ENCODE results near the gene GJD2.
A peak's percentile ranks its signal among the peaks of the same experiment; 100 is the strongest.

Gene GJD2

DNA sequence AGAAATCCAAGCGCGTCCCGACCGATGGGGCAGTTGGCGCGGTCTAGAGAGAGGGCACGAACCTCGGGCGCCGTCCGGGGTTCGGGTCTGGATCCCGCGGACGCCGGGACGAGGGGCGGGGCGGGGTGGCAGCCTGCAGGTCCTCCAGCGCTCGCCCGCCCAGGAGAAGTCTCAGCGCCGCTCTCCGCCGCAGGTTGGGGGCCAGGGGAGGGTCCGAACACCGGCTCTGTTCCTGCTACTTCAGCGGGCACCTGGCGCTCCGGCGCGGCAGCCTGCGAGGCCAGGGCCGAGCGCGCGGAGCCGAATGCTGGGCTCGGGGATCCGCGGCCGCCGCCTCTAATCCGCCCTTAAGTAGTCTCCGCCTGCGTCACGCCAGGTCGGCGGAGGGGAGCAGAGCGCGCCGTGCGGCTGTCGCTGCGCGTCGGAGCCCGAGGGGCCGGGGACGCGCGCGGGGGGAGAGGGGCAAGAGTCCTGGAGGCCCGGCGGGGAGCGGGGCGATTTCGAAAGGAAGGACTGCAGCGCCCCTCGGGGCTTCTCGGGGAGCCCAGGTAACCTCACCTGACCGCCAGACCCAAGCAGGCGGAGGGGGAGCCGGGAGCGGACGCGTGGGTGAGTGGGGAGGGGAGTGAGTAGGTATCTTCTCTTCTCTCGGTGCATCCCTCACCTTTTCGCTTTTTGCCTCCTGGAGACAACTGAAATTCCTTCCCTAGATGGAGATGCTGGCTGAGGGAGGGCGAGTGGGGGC lies at the start of gene GJD2:
Gene GJD2 (minus strand): TSS at position 325 of the 745 bp plus-strand sequence. CDS start 510 bp downstream, outside the sequence.
- H3K4me3 ChIP-seq (ENCODE audit: low read depth in 1 of 2, low read length in 2 of 2), result peak within 1 kb of the TSS in 1 of 2 donors; percentile 52
- no peak within 1 kb of the TSS for H3K27ac ChIP-seq (ENCODE audit: low read length)
- no peaks in the 10 kb centered on the region for H3K36me3 ChIP-seq (ENCODE audit: control insufficient read depth in 1 of 2, insufficient read depth in 2 of 2, low read length in 2 of 2)
- peaks cover 14% of the 10 kb centered on the region for H3K27me3 ChIP-seq (ENCODE audit: low read depth, low read length)
- no peaks in the 10 kb centered on the region for H3K9me3 ChIP-seq (ENCODE audit: control insufficient read depth in 1 of 2, low read length in 2 of 2)
- H3K4me1 ChIP-seq (ENCODE audit: control insufficient read depth in 1 of 2, insufficient read depth in 2 of 2, low read length in 2 of 2), result peaks cover 0 to 12% of the 10 kb centered on the region in 2 donors

DNA sequence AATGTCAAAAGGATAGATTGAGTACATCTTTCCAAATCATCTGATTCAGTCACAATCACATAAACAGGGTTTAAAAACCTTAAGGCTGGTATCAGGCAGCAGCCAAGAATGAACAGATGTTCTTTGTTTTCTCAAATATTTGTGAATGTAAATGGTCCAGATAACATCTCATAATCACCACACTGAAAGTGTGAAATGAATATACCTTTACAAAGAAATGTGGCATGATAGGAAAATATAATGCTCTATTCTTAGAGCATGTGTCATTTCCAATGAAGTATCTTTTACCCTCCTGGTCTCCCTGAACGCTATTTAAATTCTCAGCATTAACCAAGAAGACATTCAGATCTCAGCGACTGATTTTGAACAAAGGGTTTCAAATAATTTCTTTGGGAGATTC lies 49.3 kb upstream of the GJD2 start:
- no peaks in the 10 kb centered on the region for H3K9me3 ChIP-seq (ENCODE audit: control insufficient read depth in 1 of 2, low read length in 2 of 2)

DNA sequence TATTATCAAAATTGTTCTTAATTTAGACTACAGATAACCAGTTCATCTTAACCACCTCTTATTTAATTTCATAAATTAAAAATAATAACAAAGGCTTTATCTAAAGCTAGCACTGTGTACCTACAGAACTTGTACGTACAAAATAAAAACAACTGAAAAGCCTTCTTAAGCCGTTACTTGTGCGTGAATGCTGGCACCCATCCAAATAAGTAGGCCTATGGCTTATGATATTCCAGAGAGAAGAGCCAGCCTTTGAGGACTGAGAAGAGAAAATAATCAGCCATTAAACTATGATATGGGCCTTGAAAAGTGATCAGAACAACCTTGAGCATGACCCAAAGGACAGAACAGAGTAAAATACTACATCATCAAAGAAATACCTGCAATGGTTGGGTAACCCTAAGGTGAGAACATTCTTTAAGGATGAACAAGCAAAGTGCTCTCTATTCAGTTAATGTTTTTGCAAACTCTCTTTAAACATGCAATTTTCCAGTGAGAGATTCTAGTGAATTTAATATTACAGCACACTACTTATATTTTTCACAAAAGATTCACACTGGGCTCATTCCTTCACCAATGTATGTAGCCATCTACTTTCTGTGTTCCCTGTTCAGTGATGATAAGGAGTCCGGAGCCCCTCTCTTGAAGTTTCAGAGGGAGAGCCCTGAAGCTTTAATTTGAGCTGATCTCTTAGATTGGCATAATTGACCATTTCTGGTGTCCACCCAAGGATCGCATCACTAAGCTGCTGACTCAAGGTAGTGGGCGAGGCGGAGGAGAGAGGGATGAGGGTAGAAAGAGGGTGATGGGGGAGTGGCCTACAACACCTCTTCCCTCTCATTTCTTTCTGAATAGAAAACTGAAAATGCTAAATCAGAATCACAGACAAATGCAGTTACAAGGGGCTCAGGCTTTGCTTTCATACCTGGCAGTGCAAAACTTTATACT lies 48.3 kb upstream of the GJD2 start:
- Histone ChIP-seq H3K9me3 (ENCODE audit: control insufficient read depth in 1 of 2, low read length in 2 of 2) (no peaks in the 10 kb centered on the region), H3K27ac (ENCODE audit: low read length) (no peak overlapping the region), H3K4me3 (ENCODE audit: low read depth in 1 of 2, low read length in 2 of 2) (no peak overlapping the region), H3K36me3 (ENCODE audit: control insufficient read depth in 1 of 2, insufficient read depth in 2 of 2, low read length in 2 of 2) (no peaks in the 10 kb centered on the region), H3K4me1 (ENCODE audit: control insufficient read depth in 1 of 2, insufficient read depth in 2 of 2, low read length in 2 of 2) (no peaks in the 10 kb centered on the region), H3K27me3 (ENCODE audit: low read depth, low read length) (no peaks in the 10 kb centered on the region)

More for the DNA sequence above, 49.3 kb upstream of the GJD2 start:
- Histone ChIP-seq H3K4me3 (ENCODE audit: low read depth in 1 of 2, low read length in 2 of 2) (no peak overlapping the region), H3K36me3 (ENCODE audit: control insufficient read depth in 1 of 2, insufficient read depth in 2 of 2, low read length in 2 of 2) (no peaks in the 10 kb centered on the region), H3K27me3 (ENCODE audit: low read depth, low read length) (no peaks in the 10 kb centered on the region), H3K27ac (ENCODE audit: low read length) (no peak overlapping the region), H3K4me1 (ENCODE audit: control insufficient read depth in 1 of 2, insufficient read depth in 2 of 2, low read length in 2 of 2) (no peaks in the 10 kb centered on the region)

DNA sequence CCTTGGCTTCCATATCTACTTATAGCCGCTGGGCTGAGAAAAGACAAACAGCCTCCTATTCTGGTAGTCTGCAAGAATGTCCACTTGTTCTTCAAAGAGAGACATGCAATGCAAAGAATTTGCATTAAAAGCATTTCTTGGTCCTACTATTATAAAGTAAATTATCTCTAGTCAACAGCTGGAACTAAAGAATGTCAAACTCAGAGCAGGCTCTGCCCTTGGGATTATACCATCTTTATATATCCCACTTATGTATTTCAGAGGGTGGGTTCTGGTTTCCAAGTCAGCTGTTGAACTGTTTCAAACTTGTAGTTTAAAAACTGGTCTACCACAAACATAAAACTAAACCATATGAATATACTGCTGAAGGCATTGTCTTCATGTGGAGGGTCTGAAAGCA lies 47.6 kb upstream of the GJD2 start:
- no peaks in the 10 kb centered on the region for H3K36me3 ChIP-seq (ENCODE audit: control insufficient read depth in 1 of 2, insufficient read depth in 2 of 2, low read length in 2 of 2)
- H3K4me3 ChIP-seq (ENCODE audit: low read depth in 1 of 2, low read length in 2 of 2), result no peak overlapping the region
- H3K9me3 ChIP-seq (ENCODE audit: control insufficient read depth in 1 of 2, low read length in 2 of 2), result no peaks in the 10 kb centered on the region
- H3K27me3 ChIP-seq (ENCODE audit: low read depth, low read length), result no peaks in the 10 kb centered on the region
- no peak overlapping the region for H3K27ac ChIP-seq (ENCODE audit: low read length)
- no peaks in the 10 kb centered on the region for H3K4me1 ChIP-seq (ENCODE audit: control insufficient read depth in 1 of 2, insufficient read depth in 2 of 2, low read length in 2 of 2)

DNA sequence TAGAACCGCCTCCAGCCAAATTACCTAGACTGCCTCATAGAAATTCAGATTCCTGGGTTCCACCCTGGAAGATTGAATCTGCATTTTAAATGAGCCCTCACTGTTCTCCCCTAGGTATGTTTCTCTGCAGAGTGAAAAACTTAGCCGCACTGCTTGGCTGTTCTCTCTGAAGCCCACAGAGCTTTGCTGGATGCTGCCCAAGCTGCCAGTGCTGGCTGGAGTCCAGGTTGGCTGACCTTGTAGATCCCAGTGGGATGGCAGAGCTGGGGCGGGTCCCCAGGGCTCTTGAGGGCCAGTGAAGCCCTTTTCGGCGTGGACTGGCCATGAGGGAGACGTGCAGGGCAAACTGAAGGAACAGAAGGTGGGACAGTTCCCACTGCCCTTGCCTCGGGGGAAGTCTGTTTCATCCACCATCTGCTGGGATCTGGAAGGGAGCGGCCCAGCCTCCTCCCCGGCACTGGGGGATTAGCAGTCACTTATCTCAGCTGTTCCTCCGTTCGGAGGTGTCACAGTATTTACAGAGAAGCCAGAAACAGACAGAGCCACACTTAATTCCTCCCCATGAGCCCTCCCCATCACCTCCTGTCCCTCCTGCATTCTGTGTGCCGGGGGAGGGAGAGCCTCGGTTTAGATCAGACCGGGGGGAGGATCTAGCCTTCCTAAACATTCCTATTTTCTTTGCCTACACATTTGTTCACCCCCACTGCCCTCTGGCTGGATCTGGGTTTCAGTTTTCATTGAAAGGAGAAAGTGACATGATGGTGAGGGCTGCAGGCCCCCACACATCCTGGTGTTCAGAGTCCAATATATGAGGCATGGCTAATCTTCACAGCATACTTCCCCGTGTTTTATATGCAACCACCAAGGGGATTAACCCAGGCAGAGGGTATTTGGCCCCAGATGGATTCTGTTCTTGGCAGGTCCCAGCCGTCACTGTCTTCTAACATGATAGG lies 44.6 kb upstream of the GJD2 start:
- no peaks in the 10 kb centered on the region for H3K36me3 ChIP-seq (ENCODE audit: control insufficient read depth in 1 of 2, insufficient read depth in 2 of 2, low read length in 2 of 2)

DNA sequence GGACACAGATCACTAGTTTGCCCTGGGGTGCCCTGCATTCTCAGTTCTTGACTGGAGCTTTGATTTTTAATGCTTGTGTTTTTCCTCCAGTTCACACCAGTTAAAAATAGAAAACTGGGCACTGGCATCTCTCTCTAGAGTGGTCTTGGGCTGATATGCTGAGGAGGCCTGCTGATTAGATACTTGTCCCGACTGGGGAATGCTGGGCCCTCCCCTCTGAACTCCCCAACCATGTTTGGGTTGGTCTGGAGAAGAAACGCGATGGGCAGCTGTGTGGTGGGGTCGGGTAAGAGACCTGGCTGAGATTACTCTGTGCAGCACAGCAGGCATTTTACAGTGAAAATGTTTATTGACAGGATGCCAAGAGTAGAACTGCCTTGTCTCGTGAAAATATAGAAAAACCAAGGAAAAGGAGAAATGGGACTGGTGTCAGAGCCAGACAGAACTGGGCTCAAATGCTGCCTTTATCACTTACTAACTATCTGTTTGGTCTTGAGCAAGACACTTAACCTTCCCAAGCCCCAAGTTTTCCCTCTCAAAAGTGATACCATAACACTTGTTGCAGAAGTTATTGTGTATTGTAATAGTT lies 42.1 kb upstream of the GJD2 start:
- H3K4me1 ChIP-seq (ENCODE audit: control insufficient read depth in 1 of 2, insufficient read depth in 2 of 2, low read length in 2 of 2), result peaks cover 0 to 8% of the 10 kb centered on the region in 2 donors
- no peak overlapping the region for H3K4me3 ChIP-seq (ENCODE audit: low read depth in 1 of 2, low read length in 2 of 2)

More for the DNA sequence above, 44.6 kb upstream of the GJD2 start:
- Histone ChIP-seq H3K27ac (ENCODE audit: low read length) (no peak overlapping the region), H3K4me3 (ENCODE audit: low read depth in 1 of 2, low read length in 2 of 2) (no peak overlapping the region), H3K4me1 (ENCODE audit: control insufficient read depth in 1 of 2, insufficient read depth in 2 of 2, low read length in 2 of 2) (peaks cover 0 to 8% of the 10 kb centered on the region in 2 donors), H3K9me3 (ENCODE audit: control insufficient read depth in 1 of 2, low read length in 2 of 2) (no peaks in the 10 kb centered on the region), H3K27me3 (ENCODE audit: low read depth, low read length) (peaks cover 11% of the 10 kb centered on the region)

DNA sequence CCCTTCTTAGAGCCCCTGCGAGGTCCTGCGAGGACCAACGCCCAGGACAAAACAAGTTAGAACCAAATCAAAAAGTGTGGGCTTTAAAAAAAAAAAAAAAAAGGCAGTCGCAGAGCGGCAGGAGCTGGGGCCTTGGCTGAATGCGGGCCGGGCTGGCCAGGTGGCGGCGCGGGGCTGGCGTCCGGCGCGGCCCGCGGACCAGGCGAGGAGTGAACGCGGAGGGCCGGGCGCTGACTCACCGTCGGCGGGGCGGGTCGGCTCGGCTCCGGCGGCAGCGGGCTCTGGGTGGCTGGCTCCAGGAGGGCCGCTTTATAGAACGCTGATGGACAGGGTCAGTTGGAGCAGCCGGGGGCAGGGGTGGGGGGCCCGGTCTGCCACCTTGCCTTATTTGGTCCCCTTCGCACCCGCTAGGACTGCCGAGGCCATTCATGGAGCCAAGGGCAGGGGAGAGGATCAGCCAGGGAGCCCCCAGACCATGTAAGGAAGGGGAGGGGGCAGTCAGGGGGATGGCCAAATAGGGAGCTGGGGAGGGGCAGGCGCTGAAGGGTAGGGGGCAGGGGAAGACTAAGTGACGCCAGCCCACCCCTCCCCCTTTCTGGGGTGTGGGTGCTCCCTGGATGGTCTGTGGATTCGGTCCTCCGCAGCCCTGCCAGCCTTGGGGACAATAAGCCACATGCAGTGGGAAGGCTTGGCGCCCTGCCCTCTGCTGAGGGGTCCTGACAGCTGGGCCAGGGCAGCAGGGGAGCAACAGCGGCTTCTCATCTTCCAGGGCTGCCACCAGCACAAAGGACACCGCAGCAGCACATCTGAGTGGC lies 40.7 kb upstream of the GJD2 start, which contains the start of gene ACTC1:
Gene ACTC1 (minus strand): TSS at position 283 of the 815 bp plus-strand sequence. CDS start 741 bp downstream, outside the sequence.
- peak within 1 kb of the TSS in 1 of 2 donors; percentile 39 for H3K4me3 ChIP-seq (ENCODE audit: low read depth in 1 of 2, low read length in 2 of 2)
- H3K4me1 ChIP-seq (ENCODE audit: control insufficient read depth in 1 of 2, insufficient read depth in 2 of 2, low read length in 2 of 2), result peaks cover 0 to 8% of the 10 kb centered on the region in 2 donors
- H3K27me3 ChIP-seq (ENCODE audit: low read depth, low read length), result peaks cover 18% of the 10 kb centered on the region
- H3K9me3 ChIP-seq (ENCODE audit: control insufficient read depth in 1 of 2, low read length in 2 of 2), result no peaks in the 10 kb centered on the region
- H3K36me3 ChIP-seq (ENCODE audit: control insufficient read depth in 1 of 2, insufficient read depth in 2 of 2, low read length in 2 of 2), result no peaks in the 10 kb centered on the region
- H3K27ac ChIP-seq (ENCODE audit: low read length), result no peak within 1 kb of the TSS

More for the DNA sequence above, 42.1 kb upstream of the GJD2 start:
- H3K27ac ChIP-seq (ENCODE audit: low read length), result no peak overlapping the region
- peaks cover 18% of the 10 kb centered on the region for H3K27me3 ChIP-seq (ENCODE audit: low read depth, low read length)
- H3K36me3 ChIP-seq (ENCODE audit: control insufficient read depth in 1 of 2, insufficient read depth in 2 of 2, low read length in 2 of 2), result no peaks in the 10 kb centered on the region
- H3K9me3 ChIP-seq (ENCODE audit: control insufficient read depth in 1 of 2, low read length in 2 of 2), result no peaks in the 10 kb centered on the region

DNA sequence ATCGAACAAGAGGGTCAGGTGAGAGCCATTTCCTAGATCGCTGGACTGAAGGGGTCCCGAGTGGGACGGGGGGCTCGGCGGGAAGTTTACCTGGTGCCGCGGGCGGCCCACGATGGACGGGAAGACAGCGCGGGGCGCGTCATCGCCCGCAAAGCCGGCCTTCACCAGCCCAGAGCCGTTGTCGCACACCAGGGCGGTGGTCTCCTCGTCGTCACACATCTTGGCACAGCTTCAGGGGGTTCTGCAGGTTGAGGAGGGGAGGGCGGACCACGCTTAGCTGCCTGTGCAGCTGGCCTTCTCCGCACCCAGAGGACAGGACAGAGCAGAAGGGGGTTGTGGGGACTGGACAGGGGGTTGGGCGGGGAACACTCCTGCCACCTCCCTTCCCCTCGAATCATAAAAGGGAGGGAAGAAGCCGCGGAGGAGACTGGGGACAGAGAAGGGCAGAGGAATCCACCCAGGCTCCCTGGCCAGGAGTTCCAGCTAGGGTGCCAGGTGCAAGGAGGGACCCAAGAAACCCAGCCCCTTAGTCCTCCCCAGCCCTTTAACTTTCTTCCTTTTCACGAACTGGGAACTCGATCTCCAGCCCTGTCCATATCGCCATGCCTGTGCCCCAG lies 39.9 kb upstream of the GJD2 start:
- no peak overlapping the region for H3K27ac ChIP-seq (ENCODE audit: low read length)
- H3K36me3 ChIP-seq (ENCODE audit: control insufficient read depth in 1 of 2, insufficient read depth in 2 of 2, low read length in 2 of 2), result no peaks in the 10 kb centered on the region
- H3K27me3 ChIP-seq (ENCODE audit: low read depth, low read length), result peaks cover 18% of the 10 kb centered on the region
- H3K4me3 ChIP-seq (ENCODE audit: low read depth in 1 of 2, low read length in 2 of 2), result peak overlapping the region in 1 of 2 donors; percentile 39
- H3K4me1 ChIP-seq (ENCODE audit: control insufficient read depth in 1 of 2, insufficient read depth in 2 of 2, low read length in 2 of 2), result peaks cover 0 to 8% of the 10 kb centered on the region in 2 donors
- H3K9me3 ChIP-seq (ENCODE audit: control insufficient read depth in 1 of 2, low read length in 2 of 2), result no peaks in the 10 kb centered on the region

DNA sequence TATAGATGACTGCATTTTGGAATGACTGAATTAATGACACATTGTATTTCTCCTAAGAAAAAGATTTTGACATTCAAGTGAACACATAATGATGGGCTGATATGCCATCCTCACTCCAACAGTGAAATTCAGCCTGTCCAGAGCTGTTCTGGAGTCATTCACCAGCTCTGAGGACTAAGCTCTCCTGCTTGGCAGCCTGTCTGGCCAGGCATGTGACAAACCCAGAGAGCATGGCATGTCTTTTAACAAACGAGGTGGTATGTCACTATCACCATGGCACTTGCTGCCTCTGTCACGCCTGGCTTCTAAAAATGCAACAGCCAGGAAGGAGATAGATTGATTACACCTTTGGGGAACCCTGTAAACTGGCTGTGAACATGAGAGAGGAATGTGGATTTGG lies 39.1 kb upstream of the GJD2 start:
- Histone ChIP-seq H3K4me1 (ENCODE audit: control insufficient read depth in 1 of 2, insufficient read depth in 2 of 2, low read length in 2 of 2) (peaks cover 0 to 8% of the 10 kb centered on the region in 2 donors), H3K27ac (ENCODE audit: low read length) (no peak overlapping the region), H3K4me3 (ENCODE audit: low read depth in 1 of 2, low read length in 2 of 2) (no peak overlapping the region), H3K27me3 (ENCODE audit: low read depth, low read length) (peaks cover 18% of the 10 kb centered on the region), H3K36me3 (ENCODE audit: control insufficient read depth in 1 of 2, insufficient read depth in 2 of 2, low read length in 2 of 2) (no peaks in the 10 kb centered on the region), H3K9me3 (ENCODE audit: control insufficient read depth in 1 of 2, low read length in 2 of 2) (no peaks in the 10 kb centered on the region)

All from muscle layer of duodenum (tissue), 2 donors.